Measurements from ENCODE around the gene SLC12A9.

Gene SLC12A9

GRCh38 chr7:100879685-100880261 is 27.3 kb downstream of the SLC12A9 start:
- Histone ChIP-seq H3K79me2 (ENCODE audit: insufficient read depth, low read length) (peaks cover 82% of the 10 kb centered on the region), H3K27me3 (ENCODE audit: insufficient read depth, low read length, poor library complexity, severe bottlenecking) (peaks cover 6% of the 10 kb centered on the region), H3K9ac (ENCODE audit: low read depth, low read length, poor library complexity, severe bottlenecking) (peak overlapping the region; percentile 61)

GRCh38 chr7:100880645-100881044 is 28.1 kb downstream of the SLC12A9 start:
- Histone ChIP-seq H3K9me2 (replicated peaks; ENCODE audit: low read depth, low read length) (no peaks in the 10 kb centered on the region), H3K4me2 (ENCODE audit: low read depth, low read length, poor library complexity, severe bottlenecking) (peak overlapping the region; percentile 92), H3K9ac (ENCODE audit: low read depth, low read length, poor library complexity, severe bottlenecking) (no peak overlapping the region), H3K9me3 (ENCODE audit: insufficient read depth, low read depth, low read length) (no peaks in the 10 kb centered on the region), H3K36me3 (ENCODE audit: insufficient read depth, low read length) (peaks cover 68% of the 10 kb centered on the region; the same call in 1 of the 2 replicates), H3K4me1 (ENCODE audit: insufficient read depth, low read length, poor library complexity, severe bottlenecking) (peaks cover 30% of the 10 kb centered on the region), H3K79me2 (ENCODE audit: insufficient read depth, low read length) (peaks cover 75% of the 10 kb centered on the region), H3K27me3 (ENCODE audit: insufficient read depth, low read length, poor library complexity, severe bottlenecking) (no peaks in the 10 kb centered on the region), H3K4me3 (ENCODE audit: low read length, poor library complexity, severe bottlenecking) (no peak overlapping the region), H2AFZ (ENCODE audit: low read length) (no peak overlapping the region), H3F3A (ENCODE audit: low read depth) (no peaks in the 10 kb centered on the region), H4K20me1 (ENCODE audit: insufficient read depth, low read length, poor library complexity, severe bottlenecking) (peaks cover 86% of the 10 kb centered on the region)
- TF ChIP-seq EZH2phosphoT487 (IDR thresholded peaks at IDR 0.05; ENCODE audit: borderline replicate concordance) (no peak), CTCF (conservative IDR thresholded peaks at IDR 0.05; ENCODE audit: low read length) (no peak)

More at GRCh38 chr7:100879685-100880261, 27.3 kb downstream of the SLC12A9 start:
- Histone ChIP-seq H4K20me1 (ENCODE audit: insufficient read depth, low read length, poor library complexity, severe bottlenecking) (peaks cover 88% of the 10 kb centered on the region), H3F3A (ENCODE audit: low read depth) (no peaks in the 10 kb centered on the region), H3K4me2 (ENCODE audit: low read depth, low read length, poor library complexity, severe bottlenecking) (peak overlapping the region; percentile 92), H3K4me3 (ENCODE audit: low read length, poor library complexity, severe bottlenecking) (peak overlapping the region; percentile 100), H3K36me3 (ENCODE audit: insufficient read depth, low read length) (peaks cover 59% of the 10 kb centered on the region; the same call in 1 of the 2 replicates), H2AFZ (ENCODE audit: low read length) (no peak overlapping the region), H3K4me1 (ENCODE audit: insufficient read depth, low read length, poor library complexity, severe bottlenecking) (peaks cover 30% of the 10 kb centered on the region), H3K9me3 (ENCODE audit: insufficient read depth, low read depth, low read length) (no peaks in the 10 kb centered on the region), H3K9me2 (replicated peaks; ENCODE audit: low read depth, low read length) (no peaks in the 10 kb centered on the region)
- no peak for TF ChIP-seq CTCF (conservative IDR thresholded peaks at IDR 0.05; ENCODE audit: low read length)
- TF ChIP-seq EZH2phosphoT487 (IDR thresholded peaks at IDR 0.05; ENCODE audit: borderline replicate concordance), result no peak

GRCh38 chr7:100881136-100881535 is 28.6 kb downstream of the SLC12A9 start:
- Histone ChIP-seq H3F3A (ENCODE audit: low read depth) (no peaks in the 10 kb centered on the region), H3K79me2 (ENCODE audit: insufficient read depth, low read length) (peaks cover 71% of the 10 kb centered on the region), H3K36me3 (ENCODE audit: insufficient read depth, low read length) (peaks cover 73% of the 10 kb centered on the region; the same call in 1 of the 2 replicates), H2AFZ (ENCODE audit: low read length) (no peak overlapping the region), H3K9me2 (replicated peaks; ENCODE audit: low read depth, low read length) (no peaks in the 10 kb centered on the region), H3K4me2 (ENCODE audit: low read depth, low read length, poor library complexity, severe bottlenecking) (no peak overlapping the region), H3K9ac (ENCODE audit: low read depth, low read length, poor library complexity, severe bottlenecking) (no peak overlapping the region), H3K9me3 (ENCODE audit: insufficient read depth, low read depth, low read length) (no peaks in the 10 kb centered on the region), H3K4me3 (ENCODE audit: low read length, poor library complexity, severe bottlenecking) (no peak overlapping the region), H3K4me1 (ENCODE audit: insufficient read depth, low read length, poor library complexity, severe bottlenecking) (peaks cover 26% of the 10 kb centered on the region), H3K27me3 (ENCODE audit: insufficient read depth, low read length, poor library complexity, severe bottlenecking) (no peaks in the 10 kb centered on the region), H4K20me1 (ENCODE audit: insufficient read depth, low read length, poor library complexity, severe bottlenecking) (peaks cover 82% of the 10 kb centered on the region)
- TF ChIP-seq CTCF (conservative IDR thresholded peaks at IDR 0.05; ENCODE audit: low read length) (no peak), EZH2phosphoT487 (IDR thresholded peaks at IDR 0.05; ENCODE audit: borderline replicate concordance) (no peak)

Measured in Loucy (cell line).